ENCODE data around the gene SPI1.

Gene SPI1

GRCh38 chr11:47376107-47376524 lies 2.2 kb downstream of the SPI1 start:
- TF ChIP-seq CTCF (IDR thresholded peaks at IDR 0.05; ENCODE audit: insufficient read depth, low read depth, low read length, missing control alignments), result no peak
- peak overlapping the region; percentile 91 for H3K4me3 ChIP-seq (ENCODE audit: low read depth, low read length)

GRCh38 chr11:47375546-47376085 lies 2.7 kb downstream of the SPI1 start:
- H3K4me3 ChIP-seq (ENCODE audit: low read depth, low read length), result no peak overlapping the region
- TF ChIP-seq CTCF (IDR thresholded peaks at IDR 0.05; ENCODE audit: insufficient read depth, low read depth, low read length, missing control alignments), result no peak
- no peak for DNase-seq (ENCODE audit: low read depth)

More at GRCh38 chr11:47376107-47376524, 2.2 kb downstream of the SPI1 start:
- no peak for DNase-seq (ENCODE audit: low read depth)

- TF ChIP-seq CTCF (IDR thresholded peaks at IDR 0.05; ENCODE audit: insufficient read depth, low read depth, low read length, missing control alignments), result no peak
- DNase-seq (ENCODE audit: low read depth), result no peak
- no peak overlapping the region for H3K4me3 ChIP-seq (ENCODE audit: low read depth, low read length)
These were observed 3.3 kb downstream of the SPI1 start for GRCh38 chr11:47375020-47375419.

DNA sequence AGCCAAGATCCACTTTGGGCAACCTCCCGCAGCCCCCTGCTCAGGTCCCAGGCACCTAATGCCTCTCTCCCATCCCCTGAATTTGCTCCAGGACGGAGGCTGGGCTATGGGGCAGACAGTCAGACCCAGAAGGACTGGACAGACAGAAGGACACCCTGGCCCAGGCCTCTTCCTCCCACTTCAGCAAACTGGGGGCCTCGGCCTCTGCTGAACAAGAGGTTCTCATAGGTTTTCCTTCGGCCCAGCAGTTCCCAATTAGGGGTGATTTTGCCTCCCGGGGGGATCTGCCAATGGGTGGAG lies 3.7 kb downstream of the SPI1 start:
- H3K4me3 ChIP-seq (ENCODE audit: low read depth, low read length), result no peak overlapping the region
- DNase-seq (ENCODE audit: low read depth), result no peak
- TF ChIP-seq CTCF (IDR thresholded peaks at IDR 0.05; ENCODE audit: insufficient read depth, low read depth, low read length, missing control alignments), result no peak

DNA sequence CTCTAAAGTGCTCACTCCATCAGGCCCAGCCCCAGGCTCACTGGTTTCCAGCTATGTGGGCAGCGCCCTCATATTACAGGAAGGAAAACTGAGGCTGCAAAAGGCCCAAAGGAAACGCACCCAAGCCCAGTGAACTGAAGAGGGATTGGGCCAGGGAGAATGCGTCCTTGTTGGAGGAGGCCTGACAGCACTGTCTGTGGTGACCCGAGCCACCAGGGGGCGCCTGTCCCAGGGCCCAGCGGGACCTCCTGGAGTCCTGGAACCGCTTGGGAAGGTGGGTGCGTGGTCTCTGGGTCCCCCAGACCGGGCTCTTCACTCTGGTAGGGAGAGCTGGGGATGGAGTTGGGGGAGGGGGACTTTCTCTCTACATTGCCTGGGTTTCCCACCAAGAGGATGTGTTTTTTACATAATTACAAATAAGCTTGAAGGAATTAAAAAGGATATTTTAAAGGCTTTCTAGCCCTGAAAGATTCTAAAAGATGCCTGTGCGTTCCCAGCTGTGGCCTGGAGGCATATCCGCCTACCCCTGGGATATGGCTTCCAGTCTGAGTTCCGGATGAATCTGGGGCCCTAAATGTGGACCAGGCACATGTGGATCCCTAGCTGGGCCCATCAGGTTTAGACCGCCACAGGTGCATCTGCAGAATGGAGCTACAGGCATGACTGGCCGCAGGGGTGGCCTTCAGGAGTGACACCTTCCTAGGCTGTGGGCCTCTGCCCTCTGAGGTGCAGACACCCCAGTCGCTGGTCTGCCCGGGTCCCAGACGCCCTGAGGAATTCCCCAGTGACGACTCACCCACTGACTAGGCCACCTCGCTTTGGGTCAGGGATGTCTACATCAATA lies 4.2 kb downstream of the SPI1 start:
- peak; percentile 81 for DNase-seq (ENCODE audit: low read depth)
- peak; percentile 98 for TF ChIP-seq CTCF (IDR thresholded peaks at IDR 0.05; ENCODE audit: insufficient read depth, low read depth, low read length, missing control alignments)
- H3K4me3 ChIP-seq (ENCODE audit: low read depth, low read length), result no peak overlapping the region

DNA sequence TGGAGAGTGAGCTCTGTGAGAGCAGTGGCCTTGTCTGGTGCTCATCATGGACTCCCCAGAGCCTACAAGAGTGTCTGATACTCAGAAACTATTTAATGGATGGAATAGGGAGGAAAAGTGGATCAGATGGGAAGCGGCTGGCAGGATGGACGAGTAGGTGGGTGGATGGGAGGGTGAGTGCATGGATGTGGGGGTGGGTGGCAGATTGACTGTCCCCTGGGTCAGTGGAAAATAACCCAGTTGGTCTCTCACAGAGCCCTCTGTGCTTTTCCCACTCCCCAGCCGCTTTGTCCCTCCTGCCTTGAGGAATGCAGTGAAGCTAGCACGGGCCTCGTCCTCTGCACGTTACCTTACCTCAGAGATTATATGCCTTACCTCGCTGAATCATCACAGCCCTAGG lies 5.9 kb downstream of the SPI1 start:
- TF ChIP-seq CTCF (IDR thresholded peaks at IDR 0.05; ENCODE audit: insufficient read depth, low read depth, low read length, missing control alignments), result no peak
- no peak overlapping the region for H3K4me3 ChIP-seq (ENCODE audit: low read depth, low read length)
- no peak for DNase-seq (ENCODE audit: low read depth)

DNA sequence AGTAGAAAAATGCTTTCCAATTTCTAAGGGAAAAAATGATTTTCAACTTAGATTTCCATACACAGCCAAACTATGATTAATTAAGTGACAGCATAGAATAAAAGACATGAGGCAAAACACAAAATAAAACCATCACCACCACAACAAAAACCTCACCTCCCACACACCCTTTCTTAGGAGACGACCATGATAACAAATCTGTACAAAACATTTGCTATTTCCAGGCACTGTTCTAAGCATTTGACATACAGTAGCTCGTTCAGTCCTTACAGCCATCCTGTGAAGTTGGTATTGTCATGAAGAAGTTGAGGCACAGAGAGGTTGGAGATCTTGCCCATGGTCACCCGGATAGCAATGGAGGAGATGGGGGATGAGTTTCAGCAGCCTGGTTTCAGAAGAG lies 8.7 kb downstream of the SPI1 start:
- no peak overlapping the region for H3K4me3 ChIP-seq (ENCODE audit: low read depth, low read length)
- no peak for DNase-seq (ENCODE audit: low read depth)
- TF ChIP-seq CTCF (IDR thresholded peaks at IDR 0.05; ENCODE audit: insufficient read depth, low read depth, low read length, missing control alignments), result no peak
